Measurements from ENCODE around the gene MYG1.

GRCh38 chr12:53258541-53259539 lies 40.7 kb upstream of the MYG1 start:
- TF ChIP-seq POLR2A (IDR thresholded peaks at IDR 0.05; ENCODE audit: low read length) (no peak), GATA1 (IDR thresholded peaks at IDR 0.05; ENCODE audit: low read depth, low read length) (no peak)
